DND-41 (cell line): Measurements from ENCODE around the gene LRP10.
"Not testable (repeated sequence)": the region's sequence is repeated elsewhere in the genome, so short reads cannot be mapped to it uniquely, and the experiment has no call there.

ENCODE experiments used
- ATAC-seq: fragments of 200-7000 bp; cut with Tn5 transposase; 3 replicates; pipeline ENCODE4 v1.9.1; 2021; ENCODE audit warnings: low read depth; ENCODE audit not compliant: insufficient read depth
- DNase-seq: peaks from one replicate; pipeline ENCODE4 v3.0.0-alpha.2; 2020
- H2AFZ ChIP-seq: 2 replicates; pipeline ENCODE4 v1.6.0; 2012; ENCODE audit warnings: low read depth, low read length
- H3K27ac ChIP-seq: 2 replicates; pipeline ENCODE4 v1.5.1; 2012; ENCODE audit warnings: low read length, inconsistent platforms
- H3K27me3 ChIP-seq: fragments of 200-600 bp; sonication (generic); 2 replicates; pipeline ENCODE4 v1.6.0; 2012; ENCODE audit warnings: low read length, mild to moderate bottlenecking, inconsistent platforms; ENCODE audit not compliant: insufficient read depth, poor library complexity
- H3K36me3 ChIP-seq: 2 replicates; pipeline ENCODE4 v1.5.1; 2012; ENCODE audit warnings: low read length, inconsistent platforms; ENCODE audit not compliant: insufficient read depth
- H3K4me1 ChIP-seq: 2 replicates; pipeline ENCODE4 v1.5.1; 2012; ENCODE audit warnings: mild to moderate bottlenecking, low read length; ENCODE audit not compliant: insufficient read depth
- H3K4me2 ChIP-seq: 2 replicates; pipeline ENCODE4 v1.6.0; 2012; ENCODE audit warnings: mild to moderate bottlenecking, moderate library complexity, low read length, inconsistent platforms; ENCODE audit not compliant: insufficient read depth
- H3K4me3 ChIP-seq, 2 experiments: fragments of 200-600 bp in 1 of 2; shearing (Covaris generic) in 1 of 2; 2 replicates each; pipeline ENCODE4 v1.5.1; 2012 to 2016; ENCODE audit warnings: inconsistent platforms in 2 of 2, low read length in 2 of 2, mild to moderate bottlenecking in 2 of 2, low read depth in 1 of 2, moderate library complexity in 1 of 2
- H3K79me2 ChIP-seq: 2 replicates; pipeline ENCODE4 v1.6.0; 2012; ENCODE audit warnings: low read length, inconsistent platforms; ENCODE audit not compliant: insufficient read depth
- H3K9ac ChIP-seq: 2 replicates; pipeline ENCODE4 v1.6.0; 2012; ENCODE audit warnings: low read depth, mild to moderate bottlenecking, inconsistent platforms, low read length, moderate library complexity
- H3K9me3 ChIP-seq: 2 replicates; pipeline ENCODE4 v1.5.1; 2012; ENCODE audit warnings: low read length, moderate library complexity, mild to moderate bottlenecking, inconsistent platforms; ENCODE audit not compliant: insufficient read depth, severe bottlenecking
- H4K20me1 ChIP-seq: 2 replicates; pipeline ENCODE4 v1.6.0; 2012; ENCODE audit warnings: low read length; ENCODE audit not compliant: insufficient read depth
- EZH2 ChIP-seq: IDR thresholded peaks from 3 replicates; pipeline ENCODE4 v1.6.1; 2012; ENCODE audit warnings: borderline replicate concordance, low read depth, mild to moderate bottlenecking, moderate library complexity, low read length, inconsistent platforms; ENCODE audit not compliant: severe bottlenecking
- TF ChIP-seq, protein P1 (sequence below): IDR thresholded peaks from 2 replicates; pipeline ENCODE4 v1.5.1; 2012; ENCODE audit warnings: borderline replicate concordance, low read length, moderate library complexity, mild to moderate bottlenecking; ENCODE audit not compliant: poor library complexity, severe bottlenecking; ENCODE audit errors: extremely low read depth

Gene LRP10

DNA sequence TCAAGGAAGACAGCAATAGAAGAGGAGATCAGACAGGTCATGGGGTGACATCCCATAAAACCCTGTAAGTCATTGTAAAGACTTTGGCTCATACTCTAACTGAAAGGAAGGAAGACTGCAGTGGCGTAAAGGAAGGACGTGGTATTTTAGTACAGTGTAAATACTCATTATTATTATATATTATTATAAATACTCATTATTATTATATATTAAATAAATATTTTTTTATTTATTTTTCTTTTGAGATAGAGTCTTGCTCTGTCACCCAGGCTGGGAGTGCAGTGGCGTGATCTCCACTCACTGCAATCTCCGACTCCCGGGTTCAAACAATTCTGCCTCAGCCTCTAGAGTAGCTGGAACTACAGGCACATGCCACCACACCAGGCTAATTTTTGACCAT, 15.1 kb upstream of the LRP10 start:
- H3K4me3 ChIP-seq = no peak overlapping the region
- H4K20me1 ChIP-seq = peaks cover 2% of the 10 kb centered on the region; the same call in 1 of the 2 replicates
- no peak overlapping the region for H2AFZ ChIP-seq
- no peak overlapping the region for H3K4me2 ChIP-seq
- TF ChIP-seq, protein P1, sequence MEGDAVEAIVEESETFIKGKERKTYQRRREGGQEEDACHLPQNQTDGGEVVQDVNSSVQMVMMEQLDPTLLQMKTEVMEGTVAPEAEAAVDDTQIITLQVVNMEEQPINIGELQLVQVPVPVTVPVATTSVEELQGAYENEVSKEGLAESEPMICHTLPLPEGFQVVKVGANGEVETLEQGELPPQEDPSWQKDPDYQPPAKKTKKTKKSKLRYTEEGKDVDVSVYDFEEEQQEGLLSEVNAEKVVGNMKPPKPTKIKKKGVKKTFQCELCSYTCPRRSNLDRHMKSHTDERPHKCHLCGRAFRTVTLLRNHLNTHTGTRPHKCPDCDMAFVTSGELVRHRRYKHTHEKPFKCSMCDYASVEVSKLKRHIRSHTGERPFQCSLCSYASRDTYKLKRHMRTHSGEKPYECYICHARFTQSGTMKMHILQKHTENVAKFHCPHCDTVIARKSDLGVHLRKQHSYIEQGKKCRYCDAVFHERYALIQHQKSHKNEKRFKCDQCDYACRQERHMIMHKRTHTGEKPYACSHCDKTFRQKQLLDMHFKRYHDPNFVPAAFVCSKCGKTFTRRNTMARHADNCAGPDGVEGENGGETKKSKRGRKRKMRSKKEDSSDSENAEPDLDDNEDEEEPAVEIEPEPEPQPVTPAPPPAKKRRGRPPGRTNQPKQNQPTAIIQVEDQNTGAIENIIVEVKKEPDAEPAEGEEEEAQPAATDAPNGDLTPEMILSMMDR = no peak
- no peak for TF ChIP-seq EZH2
- no peaks in the 10 kb centered on the region for H3K9me3 ChIP-seq
- ATAC-seq (no peak), DNase-seq (no peak)
- H3K9ac ChIP-seq = no peak overlapping the region
- peaks cover 9% of the 10 kb centered on the region for H3K4me1 ChIP-seq
- H3K36me3 ChIP-seq = no peaks in the 10 kb centered on the region
- peaks cover 17% of the 10 kb centered on the region for H3K27me3 ChIP-seq
- H3K79me2 ChIP-seq = no peaks in the 10 kb centered on the region
- H3K27ac ChIP-seq = no peak overlapping the region

GRCh38 chr14:22860377-22860776, 11.2 kb upstream of the LRP10 start:
- H3K4me1 ChIP-seq, DNase-seq, H3K27ac ChIP-seq, H3K9ac ChIP-seq, H4K20me1 ChIP-seq, H3K36me3 ChIP-seq, H3K4me3 ChIP-seq, H3K4me2 ChIP-seq, H2AFZ ChIP-seq, H3K9me3 ChIP-seq, ATAC-seq, H3K79me2 ChIP-seq: not testable (repeated sequence)
- peaks cover 19% of the 10 kb centered on the region for H3K27me3 ChIP-seq

- no peak for ATAC-seq
- Histone ChIP-seq H4K20me1 (no peaks in the 10 kb centered on the region), H2AFZ (no peak overlapping the region), H3K9ac (no peak overlapping the region), H3K9me3 (no peaks in the 10 kb centered on the region), H3K27me3 (peaks cover 15% of the 10 kb centered on the region), H3K27ac (no peak overlapping the region), H3K4me3 (no peak overlapping the region), H3K36me3 (no peaks in the 10 kb centered on the region), H3K79me2 (no peaks in the 10 kb centered on the region), H3K4me2 (no peak overlapping the region), H3K4me1 (no peaks in the 10 kb centered on the region)
- TF ChIP-seq, protein P1 = no peak
- TF ChIP-seq EZH2 = no peak
- DNase-seq = no peak
Measured at GRCh38 chr14:22861651-22862050, 9.9 kb upstream of the LRP10 start.

GRCh38 chr14:22864979-22865378, 6.6 kb upstream of the LRP10 start:
- DNase-seq (no peak), ATAC-seq (no peak)
- H3K4me3 ChIP-seq = no peak overlapping the region
- peaks cover 10% of the 10 kb centered on the region for H3K27me3 ChIP-seq
- TF ChIP-seq, protein P1 = no peak
- TF ChIP-seq EZH2 = no peak
- no peaks in the 10 kb centered on the region for H4K20me1 ChIP-seq
- H2AFZ ChIP-seq = no peak overlapping the region
- no peaks in the 10 kb centered on the region for H3K36me3 ChIP-seq
- H3K27ac ChIP-seq = no peak overlapping the region
- H3K9me3 ChIP-seq = no peaks in the 10 kb centered on the region
- no peak overlapping the region for H3K9ac ChIP-seq
- no peaks in the 10 kb centered on the region for H3K79me2 ChIP-seq
- no peak overlapping the region for H3K4me2 ChIP-seq
- no peaks in the 10 kb centered on the region for H3K4me1 ChIP-seq
